Measurements from ENCODE around the gene NKX2-2. TPM values are rescaled to one million over a fixed set of nuclear protein-coding genes. Genes with fewer than 3 reads are reported as not detected.
"Not testable (repeated sequence)": the region's sequence is repeated elsewhere in the genome, so short reads cannot be mapped to it uniquely, and the experiment has no call there.

Gene NKX2-2
- polyA plus RNA-seq, 2 of the 4 experiments (the other 2 are of a cell fraction), result not detected

DNA sequence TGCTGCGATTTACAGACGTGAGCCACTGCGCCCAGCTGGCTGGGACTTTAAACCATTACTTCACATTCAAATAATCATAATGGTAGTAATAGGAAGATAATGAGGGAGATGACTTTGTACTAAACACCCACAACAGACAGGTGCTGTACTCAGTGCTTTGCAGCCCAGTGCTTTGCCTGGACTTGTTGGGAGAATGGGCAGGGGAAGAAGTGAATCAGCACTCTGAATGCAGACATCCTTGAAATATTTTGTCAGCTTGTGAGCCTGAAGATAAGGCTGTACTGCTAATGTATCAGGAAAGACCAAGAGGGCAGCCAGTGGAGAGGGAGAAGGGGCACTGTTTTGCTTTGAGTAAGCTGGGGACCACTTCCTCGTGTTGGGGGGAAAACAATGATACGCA lies 17.4 kb downstream of the NKX2-2 start:
- Histone ChIP-seq H3K9me3 (no peaks in the 10 kb centered on the region), H3K4me3 (no peak overlapping the region), H3K27ac (no peak overlapping the region), H3K4me2 (no peak overlapping the region), H3K4me1 (no peaks in the 10 kb centered on the region)
- WGBS (ENCODE audit: missing lambda C conversion rate), result 69% methylated on average over 5 of the region's 5 CpGs
- ATAC-seq (no peak), FAIRE-seq (no peak), DNase-seq (ENCODE audit: low read depth in 1 of 2, low spot score in 1 of 2) (no peak)
- CTCF ChIA-PET, result interaction anchor here (1.3 to 24.8 kb wide), 5 partner anchors 7 to 659 kb away, joined by 3 to 610 read pairs (median 6); no protein-coding TSS in a partner anchor
- TF ChIP-seq TFCP2L1 (CRISPR knock-in tag; IDR thresholded peaks at IDR 0.05) (no peak), ESRRA (IDR thresholded peaks at IDR 0.05; ENCODE audit: borderline replicate concordance, low read length) (no peak), FOSL2 (IDR thresholded peaks at IDR 0.05) (no peak), FOSL2 (CRISPR knock-in tag; IDR thresholded peaks at IDR 0.05) (no peak), HES2 (IDR thresholded peaks at IDR 0.05) (no peak), HOXB13 (CRISPR knock-in tag; IDR thresholded peaks at IDR 0.05; ENCODE audit: low read depth) (no peak)
- POLR2A ChIA-PET, result no interaction called here

DNA sequence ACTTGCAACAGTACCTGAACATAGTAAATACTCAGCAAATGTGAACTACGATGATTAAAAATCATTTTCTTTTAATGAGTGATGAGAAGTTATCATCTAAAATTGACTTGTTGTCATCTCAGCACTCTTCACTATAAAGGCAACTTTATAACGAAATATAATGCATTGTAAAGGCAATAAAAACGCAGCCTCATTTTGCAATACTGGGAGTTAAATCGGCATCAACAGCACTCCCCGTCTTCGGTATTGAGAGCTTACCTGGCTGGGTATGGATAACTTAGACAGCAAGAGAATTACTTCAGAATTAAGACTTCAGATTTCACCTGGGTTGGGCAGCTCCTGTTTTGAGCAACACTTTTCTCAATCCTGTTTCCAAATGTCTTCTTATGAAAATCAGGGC lies 20.8 kb downstream of the NKX2-2 start:
- H3K9me3 ChIP-seq, result no peaks in the 10 kb centered on the region
- ChIA-PET CTCF (interaction anchor here (0.9 to 24.8 kb wide), 4 partner anchors 10 to 633 kb away, joined by 3 to 610 read pairs (median 60); no protein-coding TSS in a partner anchor), POLR2A (no interaction called here)
- DNase-seq (ENCODE audit: low read depth in 1 of 2, low spot score in 1 of 2) (no peak), FAIRE-seq (no peak), ATAC-seq (no peak)
- no peak overlapping the region for H3K4me3 ChIP-seq
- H3K4me2 ChIP-seq, result no peak overlapping the region
- peak; percentile 91 for TF ChIP-seq RNF2 (IDR thresholded peaks at IDR 0.05; ENCODE audit: borderline replicate concordance, low read depth)
- no peak for TF ChIP-seq USF2 (IDR thresholded peaks at IDR 0.05)
- no peak for TF ChIP-seq POLR2A (IDR thresholded peaks at IDR 0.05; ENCODE audit: low read length)
- TF ChIP-seq CBX8 (IDR thresholded peaks at IDR 0.05), result peak; percentile 89; the same call in 1 of the 2 replicates
- H3K27ac ChIP-seq, result no peak overlapping the region
- WGBS (ENCODE audit: missing lambda C conversion rate), result 6% methylated on average over 6 of the region's 6 CpGs
- H3K4me1 ChIP-seq, result no peaks in the 10 kb centered on the region

GRCh38 chr20:21490105-21490504 lies 23.8 kb downstream of the NKX2-2 start:
- peaks cover 3% of the 10 kb centered on the region; the same call in 1 of the 3 replicates for H3K9me3 ChIP-seq
- H3K27ac ChIP-seq, result no peak overlapping the region
- CTCF ChIA-PET, result interaction anchor here (0.9 to 24.8 kb wide), 5 partner anchors 9 to 632 kb away, joined by 3 to 610 read pairs (median 4); no protein-coding TSS in a partner anchor
- no peak overlapping the region for H3K4me3 ChIP-seq
- POLR2A ChIA-PET, result no interaction called here
- 2% methylated on average over 2 of the region's 2 CpGs for WGBS (ENCODE audit: missing lambda C conversion rate)
- no peak overlapping the region for H3K4me2 ChIP-seq
- DNase-seq (ENCODE audit: low read depth in 1 of 2, low spot score in 1 of 2) (no peak), ATAC-seq (no peak), FAIRE-seq (no peak)
- TF ChIP-seq, protein P1, sequence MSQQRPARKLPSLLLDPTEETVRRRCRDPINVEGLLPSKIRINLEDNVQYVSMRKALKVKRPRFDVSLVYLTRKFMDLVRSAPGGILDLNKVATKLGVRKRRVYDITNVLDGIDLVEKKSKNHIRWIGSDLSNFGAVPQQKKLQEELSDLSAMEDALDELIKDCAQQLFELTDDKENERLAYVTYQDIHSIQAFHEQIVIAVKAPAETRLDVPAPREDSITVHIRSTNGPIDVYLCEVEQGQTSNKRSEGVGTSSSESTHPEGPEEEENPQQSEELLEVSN (IDR thresholded peaks at IDR 0.05; ENCODE audit: borderline replicate concordance, low read depth), result no peak
- TF ChIP-seq RNF2 (IDR thresholded peaks at IDR 0.05; ENCODE audit: borderline replicate concordance, low read depth) (no peak), CHD4 (IDR thresholded peaks at IDR 0.05; ENCODE audit: borderline replicate concordance) (no peak), POLR2AphosphoS2 (conservative IDR thresholded peaks at IDR 0.05; ENCODE audit: low read length) (no peak), CHD2 (IDR thresholded peaks at IDR 0.05; ENCODE audit: low read length, partially characterized antibody) (no peak), HES2 (IDR thresholded peaks at IDR 0.05) (no peak), SMC3 (IDR thresholded peaks at IDR 0.05) (peak; percentile 22; the same call in 1 of the 3 replicates), ZSCAN20 (CRISPR knock-in tag; IDR thresholded peaks at IDR 0.05) (no peak), RAD21 (conservative IDR thresholded peaks at IDR 0.05 in 1 of 2, IDR thresholded peaks at IDR 0.05 in 1 of 2) (peak; percentile 32 to 33; a peak in 3 of 5 replicates), TP53 (CRISPR knock-in tag; IDR thresholded peaks at IDR 0.05) (no peak), EP300 (IDR thresholded peaks at IDR 0.05) (no peak), ZNF302 (CRISPR knock-in tag; IDR thresholded peaks at IDR 0.05) (no peak), NFE2L2 (conservative IDR thresholded peaks at IDR 0.05; ENCODE audit: low read length) (no peak), JUNB (IDR thresholded peaks at IDR 0.05) (no peak)
- TF ChIP-seq, protein P2, sequence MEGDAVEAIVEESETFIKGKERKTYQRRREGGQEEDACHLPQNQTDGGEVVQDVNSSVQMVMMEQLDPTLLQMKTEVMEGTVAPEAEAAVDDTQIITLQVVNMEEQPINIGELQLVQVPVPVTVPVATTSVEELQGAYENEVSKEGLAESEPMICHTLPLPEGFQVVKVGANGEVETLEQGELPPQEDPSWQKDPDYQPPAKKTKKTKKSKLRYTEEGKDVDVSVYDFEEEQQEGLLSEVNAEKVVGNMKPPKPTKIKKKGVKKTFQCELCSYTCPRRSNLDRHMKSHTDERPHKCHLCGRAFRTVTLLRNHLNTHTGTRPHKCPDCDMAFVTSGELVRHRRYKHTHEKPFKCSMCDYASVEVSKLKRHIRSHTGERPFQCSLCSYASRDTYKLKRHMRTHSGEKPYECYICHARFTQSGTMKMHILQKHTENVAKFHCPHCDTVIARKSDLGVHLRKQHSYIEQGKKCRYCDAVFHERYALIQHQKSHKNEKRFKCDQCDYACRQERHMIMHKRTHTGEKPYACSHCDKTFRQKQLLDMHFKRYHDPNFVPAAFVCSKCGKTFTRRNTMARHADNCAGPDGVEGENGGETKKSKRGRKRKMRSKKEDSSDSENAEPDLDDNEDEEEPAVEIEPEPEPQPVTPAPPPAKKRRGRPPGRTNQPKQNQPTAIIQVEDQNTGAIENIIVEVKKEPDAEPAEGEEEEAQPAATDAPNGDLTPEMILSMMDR (IDR thresholded peaks at IDR 0.05), result peak; percentile 25; the same call in 1 of the 3 replicates
- TF ChIP-seq, protein P3, sequence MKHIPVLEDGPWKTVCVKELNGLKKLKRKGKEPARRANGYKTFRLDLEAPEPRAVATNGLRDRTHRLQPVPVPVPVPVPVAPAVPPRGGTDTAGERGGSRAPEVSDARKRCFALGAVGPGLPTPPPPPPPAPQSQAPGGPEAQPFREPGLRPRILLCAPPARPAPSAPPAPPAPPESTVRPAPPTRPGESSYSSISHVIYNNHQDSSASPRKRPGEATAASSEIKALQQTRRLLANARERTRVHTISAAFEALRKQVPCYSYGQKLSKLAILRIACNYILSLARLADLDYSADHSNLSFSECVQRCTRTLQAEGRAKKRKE (CRISPR knock-in tag; IDR thresholded peaks at IDR 0.05; ENCODE audit: low read depth), result no peak
- no peaks in the 10 kb centered on the region for H3K4me1 ChIP-seq

DNA sequence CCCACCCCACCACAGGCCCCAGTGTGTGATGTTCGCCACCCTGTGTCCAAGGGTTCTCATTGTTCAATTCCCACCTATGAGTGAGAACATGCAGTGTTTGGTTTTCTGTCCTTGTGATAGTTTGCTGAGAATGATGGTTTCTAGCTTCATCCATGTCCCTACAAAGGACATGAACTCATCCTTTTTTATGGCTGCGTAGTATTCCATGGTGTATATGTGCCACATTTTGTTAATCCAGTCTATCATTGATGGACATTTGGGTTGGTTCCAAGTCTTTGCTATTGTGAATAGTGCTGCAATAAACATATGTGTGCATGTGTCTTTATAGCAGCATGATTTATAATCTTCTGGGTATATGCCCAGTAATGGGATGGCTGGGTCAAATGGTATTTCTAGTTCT lies 33.7 kb downstream of the NKX2-2 start:
- FAIRE-seq; H3K4me3 ChIP-seq; H3K27ac ChIP-seq; ATAC-seq; POLR2A ChIA-PET; H3K4me2 ChIP-seq; H3K4me1 ChIP-seq; H3K9me3 ChIP-seq; DNase-seq (ENCODE audit: low read depth in 1 of 2, low spot score in 1 of 2); CTCF ChIA-PET: not testable (repeated sequence)
- WGBS (ENCODE audit: missing lambda C conversion rate), result 44% methylated on average over 2 of the region's 2 CpGs
